ENCODE data around the gene CA10.

GRCh38 chr17:51961689-51962088, 196.8 kb downstream of the CA10 start:
- TF ChIP-seq, protein P1, sequence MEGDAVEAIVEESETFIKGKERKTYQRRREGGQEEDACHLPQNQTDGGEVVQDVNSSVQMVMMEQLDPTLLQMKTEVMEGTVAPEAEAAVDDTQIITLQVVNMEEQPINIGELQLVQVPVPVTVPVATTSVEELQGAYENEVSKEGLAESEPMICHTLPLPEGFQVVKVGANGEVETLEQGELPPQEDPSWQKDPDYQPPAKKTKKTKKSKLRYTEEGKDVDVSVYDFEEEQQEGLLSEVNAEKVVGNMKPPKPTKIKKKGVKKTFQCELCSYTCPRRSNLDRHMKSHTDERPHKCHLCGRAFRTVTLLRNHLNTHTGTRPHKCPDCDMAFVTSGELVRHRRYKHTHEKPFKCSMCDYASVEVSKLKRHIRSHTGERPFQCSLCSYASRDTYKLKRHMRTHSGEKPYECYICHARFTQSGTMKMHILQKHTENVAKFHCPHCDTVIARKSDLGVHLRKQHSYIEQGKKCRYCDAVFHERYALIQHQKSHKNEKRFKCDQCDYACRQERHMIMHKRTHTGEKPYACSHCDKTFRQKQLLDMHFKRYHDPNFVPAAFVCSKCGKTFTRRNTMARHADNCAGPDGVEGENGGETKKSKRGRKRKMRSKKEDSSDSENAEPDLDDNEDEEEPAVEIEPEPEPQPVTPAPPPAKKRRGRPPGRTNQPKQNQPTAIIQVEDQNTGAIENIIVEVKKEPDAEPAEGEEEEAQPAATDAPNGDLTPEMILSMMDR (conservative IDR thresholded peaks at IDR 0.05) = no peak
- no peak for TF ChIP-seq EZH2 (IDR thresholded peaks at IDR 0.05; ENCODE audit: low read depth)

Measured in PC-9 (cell line).